ENCODE measurements around the gene ZNF782.
"Not testable (repeated sequence)": the region's sequence is repeated elsewhere in the genome, so short reads cannot be mapped to it uniquely, and the experiment has no call there.

ZNF782 gene

DNA sequence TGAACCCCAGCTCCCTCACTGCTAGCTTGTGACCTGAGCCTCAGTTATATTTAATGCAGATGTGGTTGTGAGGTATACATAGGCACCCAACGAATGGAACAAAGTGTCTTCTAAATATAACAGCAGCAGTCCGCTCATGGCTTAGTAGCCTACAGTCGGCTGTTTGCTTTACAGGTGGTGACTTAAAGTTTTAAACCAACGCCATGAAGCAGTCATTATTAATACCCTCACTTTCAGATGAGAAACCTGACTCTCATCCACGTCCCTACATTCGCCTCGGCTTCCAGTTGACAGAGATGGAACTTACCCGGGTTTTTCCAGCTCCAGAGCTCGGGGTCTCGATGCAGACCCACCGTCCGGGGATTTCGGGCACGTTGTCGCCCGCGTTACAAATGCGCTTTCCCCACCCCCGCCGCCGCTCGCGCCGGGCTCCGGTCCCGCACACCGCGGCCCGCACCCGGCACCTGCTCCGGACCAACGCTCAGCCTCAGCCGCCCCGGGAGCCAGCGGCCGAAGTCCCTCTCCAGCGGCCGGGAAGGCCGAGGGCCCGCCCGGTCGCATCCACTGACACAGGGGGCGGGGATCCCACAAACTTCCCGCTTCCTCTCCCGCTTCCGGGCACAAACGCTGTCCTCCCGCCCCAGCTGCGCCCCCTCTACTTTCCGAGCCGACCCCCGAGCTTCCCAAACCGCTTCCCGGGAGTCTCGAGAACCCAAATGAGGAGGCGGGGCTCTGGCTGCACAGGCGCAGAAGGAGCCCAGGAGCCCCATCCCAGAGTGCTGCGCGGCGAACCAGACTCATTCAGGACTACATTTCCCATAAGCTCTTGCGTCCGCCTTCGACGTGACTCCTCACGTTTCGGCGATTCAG is at the start of gene ZNF782:
TSS of gene ZNF782 (minus strand) at position 734 of the 870 bp plus-strand sequence. CDS start 2,553 bp downstream, outside the sequence.
- no peak for TF ChIP-seq CTCF (conservative IDR thresholded peaks at IDR 0.05; ENCODE audit: low read depth, low read length)
- H4K20me1 ChIP-seq (ENCODE audit: insufficient read depth) = no peaks in the 10 kb centered on the region
- H3K27ac ChIP-seq = no peak within 1 kb of the TSS
- peaks cover 11% of the 10 kb centered on the region for H3K4me1 ChIP-seq (ENCODE audit: low read depth, poor library complexity, severe bottlenecking)
- H3K4me2 ChIP-seq = peak within 1 kb of the TSS; percentile 91
- peak within 1 kb of the TSS; percentile 77 for H3K4me3 ChIP-seq (IDR thresholded peaks at IDR 0.05; ENCODE audit: insufficient read depth, low read depth, low read length)
- peak within 1 kb of the TSS; percentile 66 for H2AFZ ChIP-seq (ENCODE audit: low read depth)
- no peaks in the 10 kb centered on the region for H3K36me3 ChIP-seq (ENCODE audit: insufficient read depth)
- H3K79me2 ChIP-seq (ENCODE audit: insufficient read depth, low read depth) = peaks cover 12% of the 10 kb centered on the region; the same call in 1 of the 2 replicates
- H3K9ac ChIP-seq = peak within 1 kb of the TSS; percentile 60
- H3K27me3 ChIP-seq (ENCODE audit: insufficient read depth, low read depth) = no peaks in the 10 kb centered on the region

- not testable (repeated sequence) for H3K4me3 ChIP-seq (IDR thresholded peaks at IDR 0.05; ENCODE audit: insufficient read depth, low read depth, low read length); H4K20me1 ChIP-seq (ENCODE audit: insufficient read depth); H3K9ac ChIP-seq; H3K27me3 ChIP-seq (ENCODE audit: insufficient read depth, low read depth); H3K27ac ChIP-seq; H3K4me2 ChIP-seq; H3K4me1 ChIP-seq (ENCODE audit: low read depth, poor library complexity, severe bottlenecking); H2AFZ ChIP-seq (ENCODE audit: low read depth); H3K36me3 ChIP-seq (ENCODE audit: insufficient read depth); H3K79me2 ChIP-seq (ENCODE audit: insufficient read depth, low read depth)
Measured at GRCh38 chr9:96900010-96900409, 45.7 kb upstream of the ZNF782 start.

DNA sequence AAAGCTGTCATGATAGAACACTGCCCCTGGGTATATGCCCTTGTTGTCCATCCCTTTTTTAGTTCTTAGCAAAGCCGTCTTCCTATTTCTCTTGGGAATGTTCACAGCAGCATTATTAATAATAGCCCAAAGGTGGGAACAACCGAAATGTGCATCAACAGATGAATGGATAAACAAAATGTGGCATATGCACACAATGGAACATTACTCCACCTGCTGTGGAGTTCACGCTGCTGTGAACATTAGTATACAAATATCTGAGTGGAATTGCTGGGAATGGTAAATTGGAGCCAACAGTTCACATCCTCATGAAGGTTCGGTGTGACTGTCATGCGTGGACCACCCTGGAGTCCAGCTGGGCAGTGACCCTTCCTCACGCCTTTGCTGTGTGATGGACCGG is 37.8 kb upstream of the ZNF782 start:
- H3K4me3 ChIP-seq (IDR thresholded peaks at IDR 0.05; ENCODE audit: insufficient read depth, low read depth, low read length) = no peak overlapping the region
- H2AFZ ChIP-seq (ENCODE audit: low read depth) = no peak overlapping the region
- H3K9ac ChIP-seq = no peak overlapping the region
- no peak overlapping the region for H3K4me2 ChIP-seq
- no peaks in the 10 kb centered on the region for H3K79me2 ChIP-seq (ENCODE audit: insufficient read depth, low read depth)
- no peak overlapping the region for H3K27ac ChIP-seq
- H3K4me1 ChIP-seq (ENCODE audit: low read depth, poor library complexity, severe bottlenecking) = no peaks in the 10 kb centered on the region
- no peak for TF ChIP-seq CTCF (conservative IDR thresholded peaks at IDR 0.05; ENCODE audit: low read depth, low read length)
- no peaks in the 10 kb centered on the region for H4K20me1 ChIP-seq (ENCODE audit: insufficient read depth)
- H3K36me3 ChIP-seq (ENCODE audit: insufficient read depth) = no peaks in the 10 kb centered on the region
- H3K27me3 ChIP-seq (ENCODE audit: insufficient read depth, low read depth) = no peaks in the 10 kb centered on the region

DNA sequence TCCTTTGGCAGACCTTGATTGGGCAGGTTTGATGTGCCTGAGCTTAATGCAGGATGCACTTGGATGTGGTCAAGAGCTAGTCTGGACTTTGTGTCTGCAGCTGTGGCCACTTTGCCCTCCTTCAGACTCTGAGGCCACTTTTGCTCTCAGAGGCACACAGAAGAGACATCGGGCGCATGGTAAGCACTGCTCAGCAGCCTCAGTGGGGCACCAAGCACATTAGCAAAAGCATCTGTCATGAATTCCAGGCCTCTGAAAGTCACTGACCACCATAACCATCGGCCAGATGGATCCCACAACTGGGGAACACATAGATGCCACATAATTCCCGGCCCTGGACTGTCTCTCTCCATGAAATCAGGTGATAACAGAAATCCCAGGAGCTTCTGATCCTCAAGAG is 34.3 kb upstream of the ZNF782 start:
- Histone ChIP-seq H3K9ac (no peak overlapping the region), H3K4me2 (no peak overlapping the region), H4K20me1 (ENCODE audit: insufficient read depth) (no peaks in the 10 kb centered on the region), H3K4me1 (ENCODE audit: low read depth, poor library complexity, severe bottlenecking) (no peaks in the 10 kb centered on the region), H3K79me2 (ENCODE audit: insufficient read depth, low read depth) (no peaks in the 10 kb centered on the region), H3K4me3 (IDR thresholded peaks at IDR 0.05; ENCODE audit: insufficient read depth, low read depth, low read length) (no peak overlapping the region), H3K36me3 (ENCODE audit: insufficient read depth) (no peaks in the 10 kb centered on the region), H3K27me3 (ENCODE audit: insufficient read depth, low read depth) (no peaks in the 10 kb centered on the region), H2AFZ (ENCODE audit: low read depth) (no peak overlapping the region), H3K27ac (no peak overlapping the region)
- TF ChIP-seq CTCF (conservative IDR thresholded peaks at IDR 0.05; ENCODE audit: low read depth, low read length) = no peak

GRCh38 chr9:96885424-96885823 is 31.1 kb upstream of the ZNF782 start:
- Histone ChIP-seq H3K79me2 (ENCODE audit: insufficient read depth, low read depth) (no peaks in the 10 kb centered on the region), H3K4me2 (no peak overlapping the region)

More at GRCh38 chr9:96885424-96885823, 31.1 kb upstream of the ZNF782 start:
- no peak overlapping the region for H3K4me3 ChIP-seq (IDR thresholded peaks at IDR 0.05; ENCODE audit: insufficient read depth, low read depth, low read length)
- H3K27ac ChIP-seq = no peak overlapping the region
- TF ChIP-seq CTCF (conservative IDR thresholded peaks at IDR 0.05; ENCODE audit: low read depth, low read length) = no peak
- H3K36me3 ChIP-seq (ENCODE audit: insufficient read depth) = no peaks in the 10 kb centered on the region
- H2AFZ ChIP-seq (ENCODE audit: low read depth) = no peak overlapping the region
- no peak overlapping the region for H3K9ac ChIP-seq
- no peaks in the 10 kb centered on the region for H4K20me1 ChIP-seq (ENCODE audit: insufficient read depth)
- no peaks in the 10 kb centered on the region for H3K4me1 ChIP-seq (ENCODE audit: low read depth, poor library complexity, severe bottlenecking)
- no peaks in the 10 kb centered on the region for H3K27me3 ChIP-seq (ENCODE audit: insufficient read depth, low read depth)
